Thyroid gland (tissue), 4 donors: ENCODE results near the gene NPTN.

Experiments
- POLR2A ChIP-seq, 2 donors: fragments of 450-650 bp; IDR thresholded peaks; one replicate each; pipeline ENCODE4 v1.6.1; 2017; ENCODE audit warnings: antibody characterized with exemption in 2 of 2, mild to moderate bottlenecking in 2 of 2, moderate library complexity in 1 of 2
- TF ChIP-seq, protein P1 (sequence below), 6 experiments: fragments of 200-600 bp in 3 of 6; fragments of 450-650 bp in 3 of 6; sonication (generic) in 3 of 6; IDR thresholded peaks; one replicate each; pipeline ENCODE4 v1.5.1; 2016 to 2019; ENCODE audit warnings: antibody characterized with exemption in 6 of 6, mild to moderate bottlenecking in 2 of 6, inconsistent platforms in 1 of 6, moderate library complexity in 1 of 6

DNA sequence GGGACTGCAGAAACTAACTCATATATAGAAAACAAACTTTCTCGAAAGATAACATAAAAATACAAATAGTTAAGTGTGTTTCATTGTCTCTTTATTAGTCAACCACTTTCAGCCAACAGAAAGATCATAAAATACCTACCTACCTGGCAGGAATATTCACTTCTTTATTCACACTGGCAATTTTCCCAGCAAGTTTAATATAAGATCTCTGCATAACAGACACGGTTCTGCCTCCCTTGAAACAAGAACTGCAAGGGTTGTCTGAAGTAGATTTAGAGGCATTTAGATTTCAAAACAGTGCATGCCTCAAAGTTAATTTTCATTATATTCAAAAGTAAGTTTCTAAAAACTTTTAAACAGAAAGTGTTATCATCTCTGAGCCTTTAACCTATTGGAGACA, 7.1 kb downstream of the NPTN start:
- TF ChIP-seq, protein P1, sequence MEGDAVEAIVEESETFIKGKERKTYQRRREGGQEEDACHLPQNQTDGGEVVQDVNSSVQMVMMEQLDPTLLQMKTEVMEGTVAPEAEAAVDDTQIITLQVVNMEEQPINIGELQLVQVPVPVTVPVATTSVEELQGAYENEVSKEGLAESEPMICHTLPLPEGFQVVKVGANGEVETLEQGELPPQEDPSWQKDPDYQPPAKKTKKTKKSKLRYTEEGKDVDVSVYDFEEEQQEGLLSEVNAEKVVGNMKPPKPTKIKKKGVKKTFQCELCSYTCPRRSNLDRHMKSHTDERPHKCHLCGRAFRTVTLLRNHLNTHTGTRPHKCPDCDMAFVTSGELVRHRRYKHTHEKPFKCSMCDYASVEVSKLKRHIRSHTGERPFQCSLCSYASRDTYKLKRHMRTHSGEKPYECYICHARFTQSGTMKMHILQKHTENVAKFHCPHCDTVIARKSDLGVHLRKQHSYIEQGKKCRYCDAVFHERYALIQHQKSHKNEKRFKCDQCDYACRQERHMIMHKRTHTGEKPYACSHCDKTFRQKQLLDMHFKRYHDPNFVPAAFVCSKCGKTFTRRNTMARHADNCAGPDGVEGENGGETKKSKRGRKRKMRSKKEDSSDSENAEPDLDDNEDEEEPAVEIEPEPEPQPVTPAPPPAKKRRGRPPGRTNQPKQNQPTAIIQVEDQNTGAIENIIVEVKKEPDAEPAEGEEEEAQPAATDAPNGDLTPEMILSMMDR (IDR thresholded peaks at IDR 0.05) = no peak
- no peak for TF ChIP-seq POLR2A (IDR thresholded peaks at IDR 0.05)
